MM.1S (cell line): Measurements from ENCODE around the gene PDCD1.

Source experiments
- DNase-seq: peaks from one replicate; pipeline ENCODE4 v3.0.0-alpha.2; 2015
- H2AFZ ChIP-seq: fragments of 300-600 bp; sonication (generic); 2 replicates; pipeline ENCODE4 v1.6.0; 2016; ENCODE audit warnings: antibody characterized with exemption, low read length
- H3F3A ChIP-seq: fragments of 300-600 bp; sonication (generic); 2 replicates; pipeline ENCODE4 v1.6.1; 2016; ENCODE audit warnings: mild to moderate bottlenecking, antibody characterized with exemption, low read length, moderate library complexity, mixed read lengths; ENCODE audit not compliant: insufficient read depth
- H3K27ac ChIP-seq: fragments of 300-600 bp; sonication (generic); 2 replicates; pipeline ENCODE4 v1.5.1; 2016; ENCODE audit warnings: mild to moderate bottlenecking, low read length
- H3K27me3 ChIP-seq: fragments of 300-600 bp; sonication (generic); replicated peaks from 2 replicates; pipeline ENCODE4 v1.6.0; 2016; ENCODE audit warnings: low read length; ENCODE audit not compliant: insufficient read depth
- H3K36me3 ChIP-seq: fragments of 300-600 bp; sonication (generic); replicated peaks from 2 replicates; pipeline ENCODE4 v1.6.1; 2016; ENCODE audit warnings: mild to moderate bottlenecking, low read length, mixed read lengths; ENCODE audit not compliant: insufficient read depth
- H3K4me1 ChIP-seq: fragments of 300-600 bp; sonication (generic); 2 replicates; pipeline ENCODE4 v1.6.1; 2016; ENCODE audit warnings: low read length, mixed read lengths
- H3K4me2 ChIP-seq: fragments of 300-600 bp; sonication (generic); 2 replicates; pipeline ENCODE4 v1.6.0; 2016; ENCODE audit warnings: low read depth, low read length
- H3K4me3 ChIP-seq: fragments of 300-600 bp; sonication (generic); 2 replicates; pipeline ENCODE4 v1.5.1; 2016; ENCODE audit warnings: low read length, mixed read lengths
- H3K79me2 ChIP-seq: fragments of 300-600 bp; sonication (generic); 2 replicates; pipeline ENCODE4 v1.6.1; 2016; ENCODE audit warnings: mixed run types, low read length, mixed read lengths
- H3K9ac ChIP-seq: fragments of 300-600 bp; sonication (generic); 2 replicates; pipeline ENCODE4 v1.6.1; 2016; ENCODE audit warnings: low read length, mixed read lengths
- H3K9me2 ChIP-seq: fragments of 300-600 bp; sonication (generic); replicated peaks from 2 replicates; pipeline ENCODE4 v1.6.1; 2016; ENCODE audit warnings: mild to moderate bottlenecking, low read length, mixed read lengths; ENCODE audit not compliant: insufficient read depth
- H3K9me3 ChIP-seq: fragments of 300-600 bp; sonication (generic); replicated peaks from 2 replicates; pipeline ENCODE4 v1.6.1; 2016; ENCODE audit warnings: mild to moderate bottlenecking, low read length, mixed read lengths; ENCODE audit not compliant: insufficient read depth
- H4K20me1 ChIP-seq: fragments of 300-600 bp; sonication (generic); 2 replicates; pipeline ENCODE4 v1.6.1; 2016; ENCODE audit warnings: mild to moderate bottlenecking, low read length, moderate library complexity, mixed read lengths; ENCODE audit not compliant: insufficient read depth
- CTCF ChIP-seq: fragments of 300-600 bp; sonication (generic); IDR thresholded peaks from 2 replicates; pipeline ENCODE4 v1.5.1; 2016; ENCODE audit warnings: antibody characterized with exemption, low read length, mixed read lengths
- EZH2 ChIP-seq: fragments of 300-600 bp; sonication (generic); optimal IDR thresholded peaks from 2 replicates; pipeline ENCODE3; 2017; ENCODE audit warnings: low read depth, mild to moderate bottlenecking, antibody characterized with exemption, low read length, mixed read lengths
- EZH2phosphoT487 ChIP-seq: fragments of 300-600 bp; sonication (generic); IDR thresholded peaks from 2 replicates; pipeline ENCODE4 v1.6.1; 2018; ENCODE audit warnings: antibody characterized with exemption, low read length

PDCD1 gene

GRCh38 chr2:241857572-241858121, 1.0 kb downstream of the PDCD1 start:
- Histone ChIP-seq H3F3A (peaks cover 17% of the 10 kb centered on the region), H3K79me2 (peaks cover 16% of the 10 kb centered on the region), H3K4me3 (peak overlapping the region; percentile 67; the same call in 1 of the 2 replicates), H3K9me2 (no peaks in the 10 kb centered on the region), H3K4me1 (peaks cover 20% of the 10 kb centered on the region), H2AFZ (no peak overlapping the region), H3K27me3 (no peaks in the 10 kb centered on the region), H3K9ac (no peak overlapping the region), H4K20me1 (no peaks in the 10 kb centered on the region), H3K27ac (no peak overlapping the region), H3K9me3 (no peaks in the 10 kb centered on the region), H3K4me2 (peak overlapping the region; percentile 52; the same call in 1 of the 2 replicates), H3K36me3 (no peaks in the 10 kb centered on the region)
- no peak for DNase-seq
- TF ChIP-seq EZH2phosphoT487 (no peak), CTCF (no peak), EZH2 (no peak)

- Histone ChIP-seq H3K27me3 (no peaks in the 10 kb centered on the region), H4K20me1 (no peaks in the 10 kb centered on the region), H3K36me3 (no peaks in the 10 kb centered on the region), H3K79me2 (peaks cover 16% of the 10 kb centered on the region), H3K9me2 (no peaks in the 10 kb centered on the region), H3K4me1 (peaks cover 20% of the 10 kb centered on the region), H3K4me3 (no peak overlapping the region), H3K9ac (no peak overlapping the region), H2AFZ (no peak overlapping the region), H3K27ac (no peak overlapping the region), H3K4me2 (no peak overlapping the region), H3K9me3 (no peaks in the 10 kb centered on the region), H3F3A (peaks cover 17% of the 10 kb centered on the region)
- TF ChIP-seq EZH2phosphoT487 (no peak), EZH2 (no peak), CTCF (no peak)
- no peak for DNase-seq
Measured at GRCh38 chr2:241857041-241857541, 1.6 kb downstream of the PDCD1 start.

GRCh38 chr2:241855888-241856422, 2.7 kb downstream of the PDCD1 start:
- Histone ChIP-seq H3K36me3 (no peaks in the 10 kb centered on the region), H3K4me1 (peaks cover 17% of the 10 kb centered on the region), H3K9me2 (no peaks in the 10 kb centered on the region), H3F3A (peaks cover 17% of the 10 kb centered on the region), H2AFZ (no peak overlapping the region), H3K9ac (no peak overlapping the region), H3K79me2 (peaks cover 16% of the 10 kb centered on the region), H3K4me2 (no peak overlapping the region), H3K4me3 (no peak overlapping the region), H3K9me3 (no peaks in the 10 kb centered on the region), H3K27me3 (no peaks in the 10 kb centered on the region), H4K20me1 (no peaks in the 10 kb centered on the region), H3K27ac (no peak overlapping the region)
- no peak for DNase-seq
- TF ChIP-seq EZH2 = no peak
- no peak for TF ChIP-seq CTCF
- no peak for TF ChIP-seq EZH2phosphoT487
